Stimulated activated CD4-positive, alpha-beta T cell treated with anti-CD3 and anti-CD28 coated beads, Interleukin-12 subunit alpha, Interleukin-12 subunit beta, amount 100 ng/mL, for 48 hours (primary cell): ENCODE results near the gene ATF5.

ENCODE experiments used
- DNase-seq, 3 donors: peaks; one replicate each; pipeline ENCODE4 v3.0.0-alpha.2; 2020; ENCODE audit warnings: low read depth in 2 of 3, low spot score in 1 of 3

Gene ATF5

DNA sequence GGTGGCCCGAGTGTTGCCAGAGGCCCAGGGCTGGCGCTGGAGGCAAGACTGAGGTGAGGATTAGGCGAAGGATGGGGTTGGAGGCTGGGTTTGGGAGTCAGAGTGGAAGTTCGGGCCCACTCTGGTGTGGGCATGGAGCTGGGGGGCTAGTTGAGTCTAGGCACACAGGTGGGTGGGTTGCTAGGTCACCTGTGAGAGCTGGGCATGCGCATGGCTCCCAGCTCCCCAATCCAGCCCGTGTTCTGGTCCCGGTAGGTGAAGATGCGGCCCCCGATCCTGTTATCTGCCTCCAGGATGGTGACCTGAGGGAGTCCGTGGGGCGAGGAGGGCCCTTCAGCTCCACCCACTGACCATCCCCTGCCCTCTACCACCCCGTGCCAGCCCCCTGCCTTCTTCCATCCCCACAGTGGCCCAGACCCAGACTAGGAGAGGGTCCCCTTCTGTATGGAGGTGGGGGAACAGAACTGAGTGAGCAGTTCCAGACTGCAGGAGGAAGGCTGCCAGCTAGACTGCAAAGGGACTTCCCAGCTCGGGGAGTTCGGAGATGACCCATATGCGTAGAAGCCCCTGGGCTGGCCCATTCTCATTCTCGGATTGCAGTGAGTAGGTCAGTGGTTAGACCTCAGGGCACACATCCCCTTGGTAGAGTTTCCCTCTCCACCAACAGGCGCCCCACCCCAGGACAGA lies 34.0 kb upstream of the ATF5 start:
- peak; percentile 27 to 54 (median 31) for DNase-seq

GRCh38 chr19:49895566-49896297 lies 33.3 kb upstream of the ATF5 start:
- peak in 1 of 3 donors; percentile 31 for DNase-seq

- peak in 2 of 3 donors; percentile 48 to 58 for DNase-seq
These were observed 32.0 kb upstream of the ATF5 start, which contains the start of gene IL4I1 for GRCh38 chr19:49896863-49897621. Gene IL4I1, minus strand, starts transcription at chr19:49896887. Its CDS starts 727 bp downstream, at chr19:49896160.

DNA sequence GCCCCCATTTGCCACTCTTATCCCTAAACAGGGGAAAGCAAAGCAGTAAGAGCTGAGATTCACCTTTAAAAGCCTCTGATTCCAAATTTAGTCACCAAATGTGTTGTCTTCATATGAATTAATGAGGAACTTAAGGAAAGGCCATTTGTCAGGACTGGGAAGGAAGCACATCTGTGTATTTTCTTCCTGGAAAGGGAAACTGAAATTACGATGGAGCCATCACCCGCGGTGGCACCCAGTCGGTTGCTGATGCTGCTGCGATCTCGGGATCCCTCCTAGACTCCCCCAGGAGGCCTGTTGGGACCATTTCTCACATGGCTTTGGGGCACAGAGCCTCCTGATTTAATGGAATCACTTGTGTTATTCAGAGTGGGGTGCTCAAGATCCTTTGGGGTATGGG lies 24.9 kb upstream of the ATF5 start:
- DNase-seq = no peak

DNA sequence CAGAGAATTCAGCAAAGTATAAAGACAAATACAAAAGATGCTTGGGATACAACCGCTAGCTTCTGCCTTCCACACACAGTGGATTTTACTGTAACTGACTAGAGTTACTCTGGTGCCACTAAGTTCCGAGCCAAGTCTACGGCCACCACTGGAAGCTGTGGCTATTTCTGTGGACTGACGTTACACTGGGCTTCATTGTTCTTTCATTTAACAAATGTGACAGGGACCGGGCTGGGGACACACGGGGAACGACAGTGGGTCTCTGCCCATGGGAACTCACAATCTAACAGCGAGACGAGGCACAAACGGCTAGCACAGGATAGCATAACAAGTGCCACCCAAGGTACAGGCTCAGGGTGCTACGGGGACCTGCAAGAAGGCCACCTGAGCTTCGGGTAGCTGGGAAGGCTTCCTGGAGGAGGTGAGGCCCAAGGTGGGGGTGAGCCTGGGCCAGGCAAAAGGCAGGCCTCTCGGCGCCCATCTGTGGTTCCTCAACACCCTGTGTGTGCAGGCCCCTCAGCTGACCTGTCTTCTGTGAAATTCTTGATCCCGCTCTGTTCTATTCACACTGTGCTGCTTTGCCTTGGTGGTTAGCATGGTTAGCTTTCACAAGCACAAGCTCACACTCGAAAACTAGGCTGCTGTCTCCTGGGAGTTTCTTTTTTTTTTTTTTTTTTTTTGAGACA lies 22.0 kb upstream of the ATF5 start:
- DNase-seq = no peak

DNA sequence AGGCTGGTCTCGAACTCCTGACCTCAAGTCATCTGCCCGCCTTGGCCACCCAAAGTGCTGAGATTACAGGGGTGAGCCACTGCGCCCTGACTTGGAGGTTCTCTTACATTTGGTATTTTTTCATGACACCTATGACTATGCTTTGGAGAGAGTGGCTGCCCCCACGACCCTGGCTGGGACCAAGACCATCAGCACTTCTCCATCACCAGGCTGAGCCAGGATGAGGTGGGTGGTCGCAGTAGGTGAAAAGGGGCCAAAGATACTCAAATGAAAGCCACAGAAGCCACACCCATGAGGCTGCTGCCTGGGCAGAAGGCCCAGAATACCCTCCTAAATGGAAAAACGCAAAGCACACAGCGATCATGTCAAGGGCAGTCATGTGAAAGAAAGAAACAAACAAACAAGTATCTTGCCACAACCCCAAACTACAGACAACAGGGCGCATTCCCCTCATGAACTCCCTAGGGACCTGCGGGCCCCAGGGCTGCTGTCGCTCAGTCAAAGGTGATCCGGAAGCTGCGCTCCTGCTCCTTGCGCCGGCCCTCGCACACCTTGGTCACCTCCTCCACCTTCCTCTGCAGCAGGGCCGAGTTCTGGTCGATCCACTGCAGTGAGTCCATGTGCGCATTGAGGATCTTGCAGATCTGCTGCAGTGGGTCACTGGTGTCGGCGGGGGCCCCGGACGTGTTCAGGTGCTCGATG lies 21.1 kb upstream of the ATF5 start:
- no peak for DNase-seq

DNA sequence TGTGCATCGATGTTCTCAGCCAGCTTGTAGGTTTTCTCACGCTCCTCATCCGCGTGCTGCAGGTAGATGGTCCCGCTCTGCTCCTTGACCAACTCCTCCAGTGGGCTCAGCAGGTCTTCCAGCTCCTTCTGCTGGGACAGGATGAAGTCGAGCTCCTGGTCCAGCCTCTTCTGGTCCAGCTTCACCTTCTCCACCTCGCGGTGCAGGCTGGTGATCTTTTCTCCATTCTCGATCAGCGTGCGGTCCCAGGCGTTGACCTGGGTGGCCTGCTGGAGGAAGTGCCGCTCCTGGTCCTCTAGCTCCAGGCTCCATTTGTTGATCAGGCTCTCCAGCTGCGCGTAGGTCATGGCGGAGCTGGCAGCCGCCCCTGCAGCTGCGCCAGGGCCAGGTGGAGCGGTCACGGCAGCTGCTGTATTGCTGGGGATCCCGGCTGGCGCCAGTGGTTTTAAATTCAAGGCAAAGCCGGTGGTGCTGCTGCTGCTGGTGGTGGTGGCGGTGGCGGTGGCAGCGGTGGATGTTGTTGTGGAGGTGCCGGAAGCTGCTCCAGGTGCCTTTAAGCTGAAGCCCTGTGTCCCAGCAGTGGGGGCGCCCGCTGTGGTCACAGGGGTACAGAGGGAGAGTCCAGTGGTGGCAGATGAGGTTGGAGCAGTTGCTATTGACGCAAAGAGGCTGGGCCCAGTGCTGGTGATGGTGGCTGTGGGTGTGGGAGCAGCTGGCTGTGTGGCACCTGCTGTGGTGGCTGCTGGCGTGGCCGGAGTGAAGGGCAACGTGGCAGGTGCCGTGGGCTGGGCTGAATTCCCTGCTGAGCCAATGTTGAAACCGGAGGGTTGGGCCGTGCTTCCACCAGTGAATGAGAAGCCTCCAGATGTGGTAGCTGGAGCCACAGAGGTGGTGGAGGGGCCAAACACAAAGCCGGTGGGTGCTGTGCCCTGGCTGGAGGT lies 20.3 kb upstream of the ATF5 start:
- no peak for DNase-seq

DNA sequence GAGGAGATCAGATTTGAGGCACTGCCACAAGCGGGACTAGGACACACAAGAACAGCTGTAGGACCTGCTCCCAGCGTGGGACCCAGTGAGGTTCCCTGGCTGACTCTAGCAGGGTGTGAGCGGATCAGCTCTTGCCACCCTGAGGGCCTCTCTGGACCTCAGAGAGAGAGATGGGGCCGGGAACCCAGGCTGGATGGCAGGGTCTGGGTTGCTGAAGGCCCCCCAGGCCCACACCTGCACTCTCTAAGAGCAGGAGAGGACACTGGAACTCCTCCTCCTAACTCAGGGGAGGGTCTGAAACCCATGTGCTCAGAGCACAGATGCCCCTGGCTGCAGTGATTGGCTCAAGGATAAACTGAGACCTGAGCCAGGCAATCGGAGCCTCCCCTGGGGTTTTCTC lies 18.8 kb upstream of the ATF5 start:
- DNase-seq = no peak

DNA sequence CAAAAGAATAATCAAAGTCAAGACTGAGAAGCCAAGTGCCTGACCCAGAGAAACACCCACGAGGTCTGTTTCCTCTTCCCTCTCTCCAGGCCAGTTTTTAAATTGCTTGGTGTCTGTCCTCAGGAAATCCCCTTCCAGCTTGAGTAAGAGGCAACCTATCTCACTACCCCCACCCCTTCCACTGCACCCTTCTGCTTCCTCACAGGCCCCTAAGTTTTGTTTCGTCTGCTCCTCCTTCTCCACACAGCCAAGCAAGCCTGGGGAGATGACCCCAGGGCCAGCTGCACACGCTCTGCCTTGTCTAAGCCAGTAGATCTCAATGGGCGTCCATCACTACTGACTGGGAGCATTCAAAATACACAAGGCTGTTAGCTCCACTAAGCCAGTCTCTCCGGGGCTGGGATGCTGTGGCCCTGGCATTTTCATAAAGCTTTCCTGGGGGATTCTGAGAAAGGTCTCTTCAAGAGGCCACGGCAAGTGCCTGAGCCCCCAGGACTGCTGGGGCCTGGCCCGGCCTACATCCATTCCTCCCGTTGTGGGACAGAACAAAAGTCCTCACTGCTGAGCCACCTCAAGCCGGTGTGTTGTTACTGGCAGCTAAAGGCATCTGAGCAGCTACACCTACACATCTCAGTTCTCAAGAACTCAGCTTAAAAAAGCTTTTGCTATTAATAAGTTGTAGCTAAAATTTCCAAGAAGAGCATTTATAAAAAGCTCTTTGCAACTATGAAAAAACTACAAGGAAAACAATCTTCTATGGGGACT lies 17.4 kb upstream of the ATF5 start:
- DNase-seq = peak in 1 of 3 donors; percentile 36

DNA sequence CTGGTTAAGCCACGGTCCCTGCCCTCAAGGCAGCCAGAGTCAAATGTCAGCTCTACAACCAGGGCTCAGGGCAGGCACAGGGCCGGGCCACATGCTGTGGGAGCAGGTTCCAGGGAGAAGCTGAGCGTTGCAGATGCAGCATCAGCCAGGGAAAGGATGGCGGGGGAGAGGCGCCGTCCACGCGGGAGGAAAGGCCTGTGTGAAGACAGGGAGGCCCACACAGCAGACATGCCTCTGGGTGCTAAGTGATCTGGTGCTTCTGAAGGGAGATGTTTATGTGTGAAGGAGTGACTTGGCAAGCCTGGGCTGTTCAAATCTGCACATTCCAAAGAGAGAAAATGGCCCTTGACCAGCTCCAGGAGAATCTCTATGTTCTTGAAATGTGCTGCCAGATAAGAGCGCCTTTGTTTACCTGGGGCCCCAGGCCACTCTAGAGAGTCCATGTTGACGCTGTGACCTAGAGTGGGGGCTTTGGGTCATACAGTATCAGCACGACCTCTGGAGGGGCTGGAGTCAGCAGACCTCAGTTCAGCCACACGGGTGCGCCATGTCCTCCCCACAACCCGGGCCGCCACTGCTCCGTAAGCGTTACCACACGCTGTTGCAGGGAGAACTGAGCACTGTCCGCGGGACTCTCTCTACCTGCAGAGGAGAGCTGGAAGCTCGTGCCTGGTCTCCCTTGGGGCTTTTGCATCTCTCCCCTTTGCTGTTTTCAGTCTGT lies 15.9 kb upstream of the ATF5 start:
- DNase-seq = no peak

- DNase-seq = no peak
These were observed 15.3 kb upstream of the ATF5 start for GRCh38 chr19:49913720-49914119.

GRCh38 chr19:49915271-49915670 lies 13.7 kb upstream of the ATF5 start:
- DNase-seq = no peak

DNA sequence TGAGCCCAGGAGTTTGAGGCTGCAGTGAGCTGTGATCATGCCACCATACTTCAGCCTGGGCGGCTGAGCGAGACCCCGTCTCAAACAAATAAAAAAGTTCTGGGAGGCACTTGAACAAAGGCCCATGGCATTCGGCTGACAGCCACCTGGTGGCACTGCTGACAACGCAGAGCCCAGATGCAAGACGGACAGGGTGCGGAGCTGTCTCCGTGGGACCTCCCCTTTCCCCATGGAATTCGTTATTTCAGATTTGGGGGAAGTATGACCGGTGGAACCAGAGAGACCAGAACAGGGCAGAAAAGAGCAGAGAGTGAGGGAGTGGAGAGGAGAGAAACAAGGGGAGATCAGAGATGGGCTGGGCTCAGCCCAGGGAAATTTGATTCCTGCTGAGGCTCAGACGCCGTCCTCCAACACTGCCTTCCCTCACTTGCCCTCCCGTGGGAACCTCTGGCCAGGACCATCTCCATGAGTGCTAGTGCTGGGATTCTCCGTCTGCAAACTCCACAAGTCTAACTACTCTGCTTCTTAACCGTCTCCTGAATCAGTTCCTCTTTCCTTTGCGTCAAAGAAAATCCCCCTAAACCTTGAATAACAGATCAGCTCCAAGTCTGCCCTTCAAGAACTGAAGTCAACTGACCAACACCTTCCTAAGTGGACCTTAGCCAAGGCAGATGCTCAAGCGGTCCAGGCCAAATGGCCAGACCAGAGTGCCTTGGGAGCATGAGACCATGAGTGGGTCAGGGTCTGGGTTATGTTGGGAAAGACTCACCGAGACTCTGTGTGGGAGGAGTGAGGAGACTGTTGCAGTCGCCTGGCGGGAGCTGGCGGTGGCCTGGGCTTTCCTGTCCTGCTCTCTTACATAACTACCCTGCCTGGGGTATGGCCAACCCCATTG lies 11.9 kb upstream of the ATF5 start:
- DNase-seq = no peak

DNA sequence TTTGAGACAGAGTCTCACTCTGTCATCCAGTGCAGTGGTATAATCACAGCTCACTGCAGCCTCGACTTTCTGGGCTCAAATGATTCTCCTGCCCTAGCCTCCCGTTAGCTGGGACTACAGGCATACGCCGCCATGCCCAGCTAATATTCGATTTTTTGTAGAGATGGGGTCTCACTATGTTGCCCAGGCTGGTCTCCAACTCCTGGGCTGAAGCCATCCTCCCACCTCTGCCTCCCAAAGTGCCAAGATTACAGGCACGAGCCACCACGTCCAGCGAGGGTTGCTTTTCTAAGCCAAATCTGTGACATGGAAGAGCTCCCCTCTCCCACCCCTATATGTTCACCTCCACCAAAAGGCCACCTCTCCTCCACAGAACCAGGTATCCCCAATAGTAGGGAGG lies 10.9 kb upstream of the ATF5 start:
- DNase-seq = no peak

- no peak for DNase-seq
These were observed 8.2 kb upstream of the ATF5 start for GRCh38 chr19:49920624-49921363.
